Measurements from ENCODE around the gene RMP24.

Gene RMP24

DNA sequence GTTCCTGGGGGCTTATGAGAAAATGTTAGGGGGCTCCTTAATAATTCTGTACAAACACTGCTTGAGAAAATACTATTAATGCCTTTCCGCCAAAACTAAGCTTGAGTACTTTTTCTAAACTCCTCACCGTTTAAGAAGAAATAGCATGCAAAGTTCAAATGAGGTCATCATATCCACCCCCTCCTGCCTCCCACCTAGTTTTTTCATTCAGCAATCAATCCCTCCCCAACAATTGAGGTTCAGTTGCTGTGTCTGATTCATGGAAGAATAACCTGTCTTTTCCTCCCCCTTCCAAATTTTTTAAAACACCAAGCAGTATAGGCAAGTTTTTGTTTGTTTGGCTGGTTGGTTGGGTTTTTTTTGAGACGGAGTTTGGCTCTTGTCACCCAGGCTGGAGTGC is 24.4 kb upstream of the RMP24 start:
- ChIA-PET CTCF (interaction anchor here (3.6 to 6.0 kb wide), 2 partner anchors 11 to 192 kb away, joined by 34 to 74 read pairs; no protein-coding TSS in a partner anchor), POLR2A (no interaction called here)
- TF ChIP-seq RFX5 (IDR thresholded peaks at IDR 0.05; ENCODE audit: low read length) (no peak), CHD2 (IDR thresholded peaks at IDR 0.05; ENCODE audit: low read length, partially characterized antibody) (no peak), RXRA (IDR thresholded peaks at IDR 0.05; ENCODE audit: borderline replicate concordance, low read depth) (no peak), TCF12 (IDR thresholded peaks at IDR 0.05) (no peak), SMC3 (IDR thresholded peaks at IDR 0.05; ENCODE audit: low read depth, low read length) (no peak), TAF1 (IDR thresholded peaks at IDR 0.05; ENCODE audit: borderline replicate concordance, low read depth, low read length) (no peak), GATA2 (CRISPR knock-in tag; IDR thresholded peaks at IDR 0.05) (no peak), FOSL2 (IDR thresholded peaks at IDR 0.05; ENCODE audit: borderline replicate concordance, low read depth) (no peak), GABPA (IDR thresholded peaks at IDR 0.05; ENCODE audit: low read depth) (no peak), YY1 (IDR thresholded peaks at IDR 0.05; ENCODE audit: low read depth) (no peak), RAD21 (IDR thresholded peaks at IDR 0.05; ENCODE audit: low read length) (no peak)
- TF ChIP-seq, protein P1, sequence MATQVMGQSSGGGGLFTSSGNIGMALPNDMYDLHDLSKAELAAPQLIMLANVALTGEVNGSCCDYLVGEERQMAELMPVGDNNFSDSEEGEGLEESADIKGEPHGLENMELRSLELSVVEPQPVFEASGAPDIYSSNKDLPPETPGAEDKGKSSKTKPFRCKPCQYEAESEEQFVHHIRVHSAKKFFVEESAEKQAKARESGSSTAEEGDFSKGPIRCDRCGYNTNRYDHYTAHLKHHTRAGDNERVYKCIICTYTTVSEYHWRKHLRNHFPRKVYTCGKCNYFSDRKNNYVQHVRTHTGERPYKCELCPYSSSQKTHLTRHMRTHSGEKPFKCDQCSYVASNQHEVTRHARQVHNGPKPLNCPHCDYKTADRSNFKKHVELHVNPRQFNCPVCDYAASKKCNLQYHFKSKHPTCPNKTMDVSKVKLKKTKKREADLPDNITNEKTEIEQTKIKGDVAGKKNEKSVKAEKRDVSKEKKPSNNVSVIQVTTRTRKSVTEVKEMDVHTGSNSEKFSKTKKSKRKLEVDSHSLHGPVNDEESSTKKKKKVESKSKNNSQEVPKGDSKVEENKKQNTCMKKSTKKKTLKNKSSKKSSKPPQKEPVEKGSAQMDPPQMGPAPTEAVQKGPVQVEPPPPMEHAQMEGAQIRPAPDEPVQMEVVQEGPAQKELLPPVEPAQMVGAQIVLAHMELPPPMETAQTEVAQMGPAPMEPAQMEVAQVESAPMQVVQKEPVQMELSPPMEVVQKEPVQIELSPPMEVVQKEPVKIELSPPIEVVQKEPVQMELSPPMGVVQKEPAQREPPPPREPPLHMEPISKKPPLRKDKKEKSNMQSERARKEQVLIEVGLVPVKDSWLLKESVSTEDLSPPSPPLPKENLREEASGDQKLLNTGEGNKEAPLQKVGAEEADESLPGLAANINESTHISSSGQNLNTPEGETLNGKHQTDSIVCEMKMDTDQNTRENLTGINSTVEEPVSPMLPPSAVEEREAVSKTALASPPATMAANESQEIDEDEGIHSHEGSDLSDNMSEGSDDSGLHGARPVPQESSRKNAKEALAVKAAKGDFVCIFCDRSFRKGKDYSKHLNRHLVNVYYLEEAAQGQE (IDR thresholded peaks at IDR 0.05; ENCODE audit: low read depth, low read length): no peak
- TF ChIP-seq, protein P2, sequence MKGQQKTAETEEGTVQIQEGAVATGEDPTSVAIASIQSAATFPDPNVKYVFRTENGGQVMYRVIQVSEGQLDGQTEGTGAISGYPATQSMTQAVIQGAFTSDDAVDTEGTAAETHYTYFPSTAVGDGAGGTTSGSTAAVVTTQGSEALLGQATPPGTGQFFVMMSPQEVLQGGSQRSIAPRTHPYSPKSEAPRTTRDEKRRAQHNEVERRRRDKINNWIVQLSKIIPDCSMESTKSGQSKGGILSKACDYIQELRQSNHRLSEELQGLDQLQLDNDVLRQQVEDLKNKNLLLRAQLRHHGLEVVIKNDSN (IDR thresholded peaks at IDR 0.05; ENCODE audit: borderline replicate concordance, low read depth): no peak
- TF ChIP-seq, protein P3, sequence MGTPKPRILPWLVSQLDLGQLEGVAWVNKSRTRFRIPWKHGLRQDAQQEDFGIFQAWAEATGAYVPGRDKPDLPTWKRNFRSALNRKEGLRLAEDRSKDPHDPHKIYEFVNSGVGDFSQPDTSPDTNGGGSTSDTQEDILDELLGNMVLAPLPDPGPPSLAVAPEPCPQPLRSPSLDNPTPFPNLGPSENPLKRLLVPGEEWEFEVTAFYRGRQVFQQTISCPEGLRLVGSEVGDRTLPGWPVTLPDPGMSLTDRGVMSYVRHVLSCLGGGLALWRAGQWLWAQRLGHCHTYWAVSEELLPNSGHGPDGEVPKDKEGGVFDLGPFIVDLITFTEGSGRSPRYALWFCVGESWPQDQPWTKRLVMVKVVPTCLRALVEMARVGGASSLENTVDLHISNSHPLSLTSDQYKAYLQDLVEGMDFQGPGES (IDR thresholded peaks at IDR 0.05; ENCODE audit: low read depth, low read length): no peak
- TF ChIP-seq, protein P4, sequence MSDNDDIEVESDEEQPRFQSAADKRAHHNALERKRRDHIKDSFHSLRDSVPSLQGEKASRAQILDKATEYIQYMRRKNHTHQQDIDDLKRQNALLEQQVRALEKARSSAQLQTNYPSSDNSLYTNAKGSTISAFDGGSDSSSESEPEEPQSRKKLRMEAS (IDR thresholded peaks at IDR 0.05; ENCODE audit: low read depth): no peak

More for the DNA sequence above, 24.4 kb upstream of the RMP24 start:
- Histone ChIP-seq H3K9me3 (no peaks in the 10 kb centered on the region), H3K79me2 (ENCODE audit: insufficient read depth) (no peaks in the 10 kb centered on the region), H3K27me3 (ENCODE audit: insufficient read depth) (no peaks in the 10 kb centered on the region), H4K20me1 (ENCODE audit: insufficient read depth) (no peaks in the 10 kb centered on the region), H2AFZ (ENCODE audit: low read depth) (no peak overlapping the region), H3K4me3 (ENCODE audit: low read depth in 2 of 2, low read length in 1 of 2) (no peak overlapping the region), H3K4me1 (ENCODE audit: control insufficient read depth in 1 of 2, insufficient read depth in 2 of 2, low read depth in 1 of 2, low read length in 1 of 2) (peaks cover 0 to 7% of the 10 kb centered on the region in 2 experiments; a peak in 1 of 4 replicates), H3F3A (replicated peaks; ENCODE audit: insufficient read depth) (no peaks in the 10 kb centered on the region), H3K9me2 (no peaks in the 10 kb centered on the region), H3K36me3 (replicated peaks in 1 of 2; ENCODE audit: control insufficient read depth in 1 of 2, insufficient read depth in 2 of 2, low read length in 1 of 2) (no peaks in the 10 kb centered on the region), H3K27ac (ENCODE audit: low read depth in 2 of 2, low read length in 1 of 2) (no peak overlapping the region), H3K9ac (no peak overlapping the region), H3K4me2 (no peak overlapping the region)
- DNase-seq: no peak
- 90% methylated on average over 3 of the region's 3 CpGs for WGBS (ENCODE audit: low lambda C conversion rate)
